GM19035 (cell line): ENCODE results near the gene ZNF226.
A peak's percentile ranks its signal among the peaks of the same experiment; 100 is the strongest.
"Not testable (repeated sequence)": the region's sequence is repeated elsewhere in the genome, so short reads cannot be mapped to it uniquely, and the experiment has no call there.

ENCODE experiments used
- ATAC-seq: cut with Tn5 transposase; IDR thresholded peaks from one replicate; pipeline ENCODE4 v1.9.1; 2021; ENCODE audit not compliant: unreplicated experiment

ZNF226 gene

DNA sequence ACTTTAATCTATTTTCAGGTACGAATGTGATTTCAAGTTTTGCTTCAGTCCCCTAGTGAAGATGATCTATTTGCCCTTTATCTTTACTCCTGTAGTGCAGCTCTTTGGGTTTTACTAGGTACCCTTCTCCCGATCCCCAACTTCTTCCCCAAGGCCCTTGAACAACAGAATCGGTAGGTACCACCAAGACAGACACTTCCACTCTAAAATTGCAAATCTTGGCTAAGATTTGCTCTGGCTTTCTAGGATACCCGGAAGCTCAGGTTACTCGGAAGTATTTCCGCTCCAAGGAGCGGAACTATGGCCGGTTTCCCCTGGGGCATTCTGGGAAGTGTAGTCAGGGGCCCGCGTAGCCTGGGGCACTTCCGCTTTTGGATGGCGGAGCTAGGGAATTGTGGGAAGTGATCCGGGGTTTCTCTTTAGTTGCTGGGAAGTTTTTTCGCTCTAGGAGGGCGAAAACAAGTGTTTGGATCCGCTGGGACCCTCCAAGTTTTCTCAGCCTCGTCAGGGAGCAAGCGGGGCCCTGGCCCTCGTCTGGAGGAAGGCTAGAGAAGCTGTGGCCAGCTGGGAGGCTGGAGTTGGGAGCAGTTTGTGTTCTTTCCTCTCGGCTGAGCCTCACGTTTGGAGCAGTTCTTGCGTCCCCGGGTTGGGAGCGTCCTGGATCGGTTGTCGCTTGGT is 42.4 kb downstream of the ZNF226 start:
- ATAC-seq: peak; percentile 92

DNA sequence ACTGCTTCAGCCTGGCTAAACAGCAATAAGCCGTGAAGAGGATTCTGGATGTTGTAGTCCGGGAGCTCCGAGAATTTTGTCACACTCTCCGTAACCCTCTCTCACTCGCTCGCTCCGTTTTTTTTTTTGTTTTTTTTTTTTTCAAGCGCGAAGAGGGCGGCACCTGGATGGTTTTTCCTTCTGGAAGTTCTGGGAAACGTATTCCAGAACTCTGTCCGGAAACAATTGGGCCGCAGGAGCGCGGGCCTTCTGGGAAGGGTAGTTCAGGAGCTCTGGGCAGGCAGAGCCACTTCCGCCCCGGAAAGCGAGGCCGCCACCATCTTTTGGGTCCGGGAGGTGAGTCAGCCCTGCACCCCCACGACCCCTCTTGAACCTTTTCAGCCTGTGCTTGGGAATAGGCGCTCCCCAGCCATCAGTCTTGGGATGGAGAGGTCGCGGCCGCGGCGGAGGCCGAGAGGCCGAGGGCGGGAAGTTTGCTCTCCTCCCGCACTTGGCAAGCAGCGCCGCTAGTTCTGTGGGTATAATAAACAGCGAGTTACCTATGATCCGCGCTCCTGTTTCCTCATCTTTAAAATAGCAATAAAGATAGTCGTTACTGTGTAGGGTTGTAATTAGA is 47.5 kb downstream of the ZNF226 start, which contains the start of gene ZNF227:
ZNF227 (plus strand) TSS at position 283 of the 616 bp plus-strand sequence. CDS start 5,261 bp downstream, outside the sequence.
- ATAC-seq: peak; percentile 90

DNA sequence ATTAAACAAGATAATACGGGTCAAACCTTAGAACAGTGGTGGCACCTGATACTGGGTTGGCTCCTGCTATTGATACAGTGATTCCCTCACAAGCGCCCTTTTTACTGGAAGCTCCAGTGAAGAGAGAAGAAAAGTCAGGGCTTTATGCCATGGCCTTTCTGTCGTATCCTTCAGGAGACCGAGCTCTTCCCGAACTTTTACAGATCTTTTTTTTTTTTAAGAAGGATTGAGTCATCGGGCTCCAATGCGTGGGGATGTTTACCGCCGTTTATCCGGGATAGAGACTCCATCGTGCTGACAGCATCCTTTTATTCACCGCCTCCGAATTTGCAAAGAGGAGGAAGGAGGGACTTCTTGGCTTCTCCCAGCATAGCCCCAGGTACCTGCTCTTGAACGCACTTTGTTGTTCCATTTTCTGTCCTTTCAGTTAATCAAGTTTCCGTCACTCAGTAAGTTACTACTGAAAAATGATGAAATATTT is 48.0 kb downstream of the ZNF226 start:
- ATAC-seq: no peak

DNA sequence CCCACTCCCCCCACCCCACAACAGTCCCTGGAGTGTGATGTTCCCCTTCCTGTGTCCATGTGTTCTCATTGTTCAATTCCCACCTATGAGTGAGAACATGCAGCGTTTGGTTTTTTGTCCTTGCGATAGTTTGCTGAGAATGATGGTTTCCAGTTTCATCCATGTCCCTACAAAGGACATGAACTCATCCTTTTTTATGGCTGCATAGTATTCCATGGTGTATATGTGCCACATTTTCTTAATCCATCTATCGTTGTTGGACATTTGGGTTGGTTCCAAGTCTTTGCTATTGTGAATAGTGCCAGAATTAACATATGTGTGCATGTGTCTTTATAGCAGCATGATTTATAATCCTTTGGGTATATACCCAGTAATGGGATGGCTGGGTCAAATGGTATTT is 55.0 kb downstream of the ZNF226 start:
- ATAC-seq: not testable (repeated sequence)

DNA sequence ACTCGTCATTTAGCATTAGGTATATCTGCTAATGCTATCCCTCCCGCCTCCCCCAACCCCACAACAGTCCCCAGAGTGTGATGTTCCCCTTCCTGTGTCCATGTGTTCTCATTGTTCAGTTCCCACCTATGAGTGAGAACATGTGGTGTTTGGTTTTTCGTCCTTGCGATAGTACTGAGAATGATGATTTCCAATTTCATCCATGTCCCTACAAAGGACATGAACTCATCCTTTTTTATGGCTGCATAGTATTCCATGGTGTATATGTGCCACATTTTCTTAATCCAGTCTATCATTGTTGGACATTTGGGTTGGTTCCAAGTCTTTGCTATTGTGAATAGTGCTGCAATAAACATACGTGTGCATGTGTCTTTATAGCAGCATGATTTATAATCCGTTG is 55.9 kb downstream of the ZNF226 start:
- ATAC-seq: not testable (repeated sequence)

DNA sequence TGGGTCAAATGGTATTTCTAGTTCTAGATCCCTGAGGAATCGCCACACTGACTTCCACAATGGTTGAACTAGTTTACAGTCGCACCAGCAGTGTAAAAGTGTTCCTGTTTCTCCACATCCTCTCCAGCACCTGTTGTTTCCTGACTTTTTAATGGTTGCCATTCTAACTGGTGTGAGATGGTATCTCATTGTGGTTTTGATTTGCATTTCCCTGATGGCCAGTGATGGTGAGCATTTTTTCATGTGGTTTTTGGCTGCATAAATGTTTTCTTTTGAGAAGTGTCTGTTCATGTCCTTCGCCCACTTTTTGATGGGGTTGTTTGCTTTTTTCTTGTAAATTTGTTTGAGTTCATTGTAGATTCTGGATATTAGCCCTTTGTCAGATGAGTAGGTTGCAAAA is 56.4 kb downstream of the ZNF226 start:
- ATAC-seq: not testable (repeated sequence)
